ENCODE data around the gene RALGAPA1. TPM values are rescaled to one million over a fixed set of nuclear protein-coding genes. Genes with fewer than 3 reads are reported as not detected.

Gene RALGAPA1
- total and polyA plus RNA-seq, 2 donors from 2014 or later = 13.3 to 78.7 TPM

DNA sequence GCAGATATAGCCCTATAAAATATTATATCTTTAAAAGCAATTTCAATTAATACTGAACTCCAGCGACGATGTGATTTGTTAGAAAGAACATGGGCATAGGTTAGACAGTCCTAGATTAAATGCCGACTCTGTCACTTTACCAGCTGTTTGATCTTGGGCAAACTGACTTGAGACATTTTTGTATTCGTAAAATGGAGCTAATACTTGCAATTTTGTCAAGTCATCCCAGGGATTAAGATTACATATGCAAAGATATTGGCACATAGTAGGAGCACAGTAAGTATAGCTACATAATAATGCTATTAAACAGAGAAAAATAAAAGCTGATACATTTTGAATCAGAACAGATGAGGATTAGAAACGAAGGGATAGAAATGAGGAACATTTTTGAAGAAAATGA is 266.1 kb downstream of the RALGAPA1 start:
- TF ChIP-seq, protein P1, sequence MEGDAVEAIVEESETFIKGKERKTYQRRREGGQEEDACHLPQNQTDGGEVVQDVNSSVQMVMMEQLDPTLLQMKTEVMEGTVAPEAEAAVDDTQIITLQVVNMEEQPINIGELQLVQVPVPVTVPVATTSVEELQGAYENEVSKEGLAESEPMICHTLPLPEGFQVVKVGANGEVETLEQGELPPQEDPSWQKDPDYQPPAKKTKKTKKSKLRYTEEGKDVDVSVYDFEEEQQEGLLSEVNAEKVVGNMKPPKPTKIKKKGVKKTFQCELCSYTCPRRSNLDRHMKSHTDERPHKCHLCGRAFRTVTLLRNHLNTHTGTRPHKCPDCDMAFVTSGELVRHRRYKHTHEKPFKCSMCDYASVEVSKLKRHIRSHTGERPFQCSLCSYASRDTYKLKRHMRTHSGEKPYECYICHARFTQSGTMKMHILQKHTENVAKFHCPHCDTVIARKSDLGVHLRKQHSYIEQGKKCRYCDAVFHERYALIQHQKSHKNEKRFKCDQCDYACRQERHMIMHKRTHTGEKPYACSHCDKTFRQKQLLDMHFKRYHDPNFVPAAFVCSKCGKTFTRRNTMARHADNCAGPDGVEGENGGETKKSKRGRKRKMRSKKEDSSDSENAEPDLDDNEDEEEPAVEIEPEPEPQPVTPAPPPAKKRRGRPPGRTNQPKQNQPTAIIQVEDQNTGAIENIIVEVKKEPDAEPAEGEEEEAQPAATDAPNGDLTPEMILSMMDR (IDR thresholded peaks at IDR 0.05; ENCODE audit: borderline replicate concordance, extremely low read depth, insufficient read depth) = no peak
- no peak for DNase-seq
- intact Hi-C loops (cut with DNase I) = no loop called here
- H3K27ac ChIP-seq (ENCODE audit: low read depth in 2 of 2, low read length in 2 of 2) = no peak overlapping the region
- no peaks in the 10 kb centered on the region for H3K9me3 ChIP-seq (ENCODE audit: control insufficient read depth in 2 of 3, insufficient read depth in 1 of 3, low read length in 3 of 3)
- no peaks in the 10 kb centered on the region for H3K27me3 ChIP-seq (ENCODE audit: control insufficient read depth, insufficient read depth, low read length)
- no peak for FAIRE-seq
- no peaks in the 10 kb centered on the region for H3K4me1 ChIP-seq (ENCODE audit: control insufficient read depth in 2 of 3, insufficient read depth in 2 of 3, low read depth in 1 of 3, low read length in 3 of 3)
- no peaks in the 10 kb centered on the region for H3K36me3 ChIP-seq (ENCODE audit: control insufficient read depth in 2 of 3, insufficient read depth in 3 of 3, low read length in 3 of 3)
- no peak overlapping the region for H3K4me3 ChIP-seq (ENCODE audit: low read length in 3 of 3)
- H3K9ac ChIP-seq (ENCODE audit: low read length in 3 of 3) = no peak overlapping the region

DNA sequence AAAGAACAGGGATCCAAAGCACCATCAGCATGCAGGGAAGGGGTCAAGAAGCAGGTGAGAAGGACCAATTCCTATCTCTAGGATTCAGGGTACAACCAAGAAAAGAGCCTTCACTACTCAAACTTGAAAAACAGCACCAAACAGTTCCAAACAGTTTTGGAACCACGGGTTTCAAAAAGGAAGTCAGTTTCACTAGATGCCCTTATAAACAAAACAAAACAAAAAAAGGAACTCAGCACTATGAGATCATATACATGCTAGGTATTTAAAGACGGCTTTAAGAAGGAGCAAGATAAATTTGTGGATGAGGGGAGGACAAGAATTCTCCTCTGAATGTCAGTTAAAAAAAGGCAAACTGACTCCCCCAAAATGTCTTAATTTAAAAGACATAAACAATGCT is 269.1 kb downstream of the RALGAPA1 start:
- no peak for DNase-seq
- Histone ChIP-seq H3K4me1 (ENCODE audit: control insufficient read depth in 2 of 3, insufficient read depth in 2 of 3, low read depth in 1 of 3, low read length in 3 of 3) (peaks cover 0 to 4% (median 2%) of the 10 kb centered on the region in 3 donors), H3K4me3 (ENCODE audit: low read length in 3 of 3) (no peak overlapping the region), H3K9me3 (ENCODE audit: control insufficient read depth in 2 of 3, insufficient read depth in 1 of 3, low read length in 3 of 3) (no peaks in the 10 kb centered on the region), H3K27ac (ENCODE audit: low read depth in 2 of 2, low read length in 2 of 2) (no peak overlapping the region), H3K36me3 (ENCODE audit: control insufficient read depth in 2 of 3, insufficient read depth in 3 of 3, low read length in 3 of 3) (no peaks in the 10 kb centered on the region), H3K27me3 (ENCODE audit: control insufficient read depth, insufficient read depth, low read length) (peaks cover 3% of the 10 kb centered on the region), H3K9ac (ENCODE audit: low read length in 3 of 3) (no peak overlapping the region)
- intact Hi-C loops (cut with DNase I) = no loop called here
- no peak for FAIRE-seq
- TF ChIP-seq, protein P1 (IDR thresholded peaks at IDR 0.05; ENCODE audit: borderline replicate concordance, extremely low read depth, insufficient read depth) = no peak

DNA sequence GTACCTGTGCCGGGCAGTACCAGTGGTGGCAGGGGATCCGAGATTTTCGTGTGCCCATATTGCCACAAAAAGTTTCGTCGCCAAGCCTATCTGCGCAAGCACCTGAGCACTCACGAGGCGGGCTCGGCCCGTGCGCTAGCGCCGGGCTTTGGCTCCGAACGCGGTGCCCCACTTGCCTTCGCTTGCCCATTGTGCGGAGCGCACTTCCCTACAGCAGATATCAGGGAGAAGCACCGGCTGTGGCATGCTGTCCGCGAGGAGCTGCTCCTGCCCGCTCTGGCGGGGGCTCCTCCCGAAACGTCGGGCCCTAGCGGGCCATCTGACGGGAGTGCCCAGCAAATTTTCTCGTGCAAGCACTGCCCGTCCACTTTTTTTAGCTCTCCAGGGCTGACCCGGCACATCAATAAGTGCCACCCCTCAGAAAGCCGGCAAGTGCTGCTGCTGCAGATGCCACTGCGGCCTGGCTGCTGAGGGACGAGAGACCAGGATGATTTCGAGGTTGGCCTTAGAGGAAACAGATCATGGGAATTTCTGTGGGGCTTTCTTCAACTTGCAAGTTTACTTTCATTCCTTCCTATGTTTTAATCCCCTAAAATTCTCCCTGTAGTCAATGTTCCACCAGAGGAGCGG is 273.5 kb downstream of the RALGAPA1 start:
- no peak overlapping the region for H3K27ac ChIP-seq (ENCODE audit: low read depth in 2 of 2, low read length in 2 of 2)
- intact Hi-C loops (cut with DNase I) = no loop called here
- TF ChIP-seq, protein P1 (IDR thresholded peaks at IDR 0.05; ENCODE audit: borderline replicate concordance, extremely low read depth, insufficient read depth) = no peak
- peaks cover 25% of the 10 kb centered on the region for H3K27me3 ChIP-seq (ENCODE audit: control insufficient read depth, insufficient read depth, low read length)
- no peaks in the 10 kb centered on the region for H3K9me3 ChIP-seq (ENCODE audit: control insufficient read depth in 2 of 3, insufficient read depth in 1 of 3, low read length in 3 of 3)
- no peak overlapping the region for H3K9ac ChIP-seq (ENCODE audit: low read length in 3 of 3)
- DNase-seq = peak in 1 of 5 donors; percentile 62
- no peak for FAIRE-seq
- H3K4me3 ChIP-seq (ENCODE audit: low read length in 3 of 3) = peak overlapping the region in 1 of 3 donors; percentile 25
- peaks cover 0 to 15% (median 7%) of the 10 kb centered on the region in 3 donors for H3K4me1 ChIP-seq (ENCODE audit: control insufficient read depth in 2 of 3, insufficient read depth in 2 of 3, low read depth in 1 of 3, low read length in 3 of 3)
- no peaks in the 10 kb centered on the region for H3K36me3 ChIP-seq (ENCODE audit: control insufficient read depth in 2 of 3, insufficient read depth in 3 of 3, low read length in 3 of 3)
